SJCRH30 (cell line): ENCODE data around the gene PRR5L. TPM values are rescaled to one million over a fixed set of nuclear protein-coding genes. Genes with fewer than 3 reads are reported as not detected.

ENCODE experiments used
- DNase-seq, 2 experiments: peaks; one replicate each; pipeline ENCODE4 v3.0.0-alpha.2; 2015 to 2020
- H3K27ac ChIP-seq: fragments of 250-450 bp; sonication (Bioruptor Pico); 2 replicates; pipeline ENCODE4 v1.5.1; 2020; ENCODE audit warnings: mild to moderate bottlenecking, moderate library complexity
- H3K27me3 ChIP-seq: fragments of 250-450 bp; sonication (Bioruptor Pico); 2 replicates; pipeline ENCODE4 v1.5.1; 2020; ENCODE audit warnings: mild to moderate bottlenecking, moderate library complexity
- H3K36me3 ChIP-seq: fragments of 250-450 bp; sonication (Bioruptor Pico); 2 replicates; pipeline ENCODE4 v1.5.1; 2020; ENCODE audit warnings: mild to moderate bottlenecking, moderate library complexity
- H3K4me1 ChIP-seq: fragments of 250-450 bp; sonication (Bioruptor Pico); 2 replicates; pipeline ENCODE4 v1.5.1; 2020; ENCODE audit warnings: mild to moderate bottlenecking, moderate library complexity
- H3K4me3 ChIP-seq: fragments of 250-450 bp; sonication (Bioruptor Pico); 2 replicates; pipeline ENCODE4 v1.5.1; 2020; ENCODE audit warnings: mild to moderate bottlenecking, moderate library complexity
- H3K9me3 ChIP-seq: fragments of 250-450 bp; sonication (Bioruptor Pico); replicated peaks from 2 replicates; pipeline ENCODE4 v1.5.1; 2020; ENCODE audit warnings: mild to moderate bottlenecking, moderate library complexity
- total RNA-seq: library from RNA; depleted of rRNA; stranded (reverse); fragments of >200 nt; shearing (Covaris generic); gene quantifications from 2 replicates; pipeline ENCODE4 v1.2.3, GENCODE V29; 2014

Gene PRR5L
- total RNA-seq, 1 experiment from 2014 or later, result 7.2 TPM

DNA sequence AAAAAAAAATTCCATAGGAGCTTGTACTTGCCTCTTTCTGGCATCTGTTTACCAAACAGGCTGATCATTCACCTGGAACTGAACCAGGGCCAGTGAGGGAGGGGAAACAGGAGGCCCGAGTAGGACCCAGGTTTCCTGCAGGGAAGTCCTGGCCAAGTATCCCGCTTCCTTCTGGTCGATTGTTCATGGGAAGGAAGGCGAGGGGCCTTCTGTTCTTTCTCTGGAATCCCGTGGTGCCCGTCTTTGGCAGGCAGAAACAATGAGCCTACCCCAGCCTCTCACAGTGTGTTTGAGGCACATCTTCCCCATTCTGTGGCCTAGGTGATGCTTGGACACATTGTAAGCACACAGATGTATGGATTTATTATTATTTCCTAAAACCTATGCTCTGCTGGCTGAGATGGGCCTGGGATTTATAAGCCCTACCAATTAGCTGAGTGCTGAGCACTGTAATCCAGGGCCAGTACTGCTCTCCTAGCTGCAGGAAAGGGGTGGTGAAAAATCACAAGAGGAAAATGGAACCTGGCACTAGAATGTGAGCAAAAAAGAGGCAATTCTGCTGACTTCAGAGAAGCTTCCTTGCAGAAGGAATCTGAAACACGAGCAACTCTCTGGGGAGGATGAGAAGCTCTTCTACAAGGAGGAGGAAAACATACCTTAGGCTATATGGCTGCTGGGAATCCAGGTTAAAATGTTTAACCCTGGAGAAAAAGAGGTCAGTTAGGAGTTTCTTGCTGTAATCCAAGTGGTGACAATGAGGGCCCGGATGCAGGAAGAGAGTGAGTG is 53.5 kb downstream of the PRR5L start:
- Histone ChIP-seq H3K9me3 (no peaks in the 10 kb centered on the region), H3K4me1 (no peaks in the 10 kb centered on the region), H3K36me3 (no peaks in the 10 kb centered on the region), H3K4me3 (no peak overlapping the region), H3K27me3 (no peaks in the 10 kb centered on the region), H3K27ac (no peak overlapping the region)
- no peak for DNase-seq

DNA sequence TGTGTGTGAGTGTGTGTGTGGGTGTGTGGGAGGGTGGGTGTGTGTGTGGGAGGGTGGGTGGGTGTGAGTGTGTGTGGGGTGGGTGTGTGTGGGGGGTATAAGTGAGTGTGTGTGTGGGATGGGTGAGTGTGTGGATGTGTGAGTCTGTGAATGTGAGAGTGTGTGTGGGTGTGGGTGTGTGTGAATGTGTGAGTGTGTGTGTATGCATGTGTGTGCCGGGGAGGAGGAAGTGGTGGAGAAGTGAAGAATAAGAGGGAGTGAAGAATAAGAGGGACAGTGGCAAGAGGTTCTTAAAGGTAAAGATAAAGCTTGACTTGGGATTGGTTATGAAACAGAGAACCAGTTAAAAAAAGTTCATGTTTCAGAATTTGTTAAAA is 54.0 kb downstream of the PRR5L start:
- H3K27ac ChIP-seq, result no peak overlapping the region
- H3K36me3 ChIP-seq, result no peaks in the 10 kb centered on the region
- H3K27me3 ChIP-seq, result no peaks in the 10 kb centered on the region

DNA sequence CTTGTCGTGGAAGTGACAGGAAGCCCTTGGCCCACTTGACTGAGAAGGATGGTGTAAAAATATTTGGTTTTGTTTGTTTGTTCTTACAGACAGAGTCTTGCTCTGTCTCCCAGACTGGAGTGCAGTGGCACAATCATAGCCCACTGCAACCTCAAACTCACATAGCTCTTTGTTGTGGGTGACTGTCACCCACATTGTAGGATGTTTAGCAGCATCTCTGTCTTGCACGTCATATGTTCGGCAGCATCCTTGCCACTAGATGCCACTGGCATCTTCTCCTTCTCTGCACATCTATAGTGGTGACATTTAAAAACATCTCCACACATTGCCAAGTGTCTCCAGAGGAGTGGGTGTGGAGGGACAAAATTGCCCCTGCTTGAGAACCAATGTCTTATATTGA is 56.8 kb downstream of the PRR5L start:
- peaks cover 7% of the 10 kb centered on the region for H3K4me1 ChIP-seq
- H3K27me3 ChIP-seq, result no peaks in the 10 kb centered on the region
- H3K27ac ChIP-seq, result no peak overlapping the region
- H3K9me3 ChIP-seq, result no peaks in the 10 kb centered on the region
- DNase-seq, result no peak
- H3K4me3 ChIP-seq, result no peak overlapping the region
- no peaks in the 10 kb centered on the region for H3K36me3 ChIP-seq

More for the DNA sequence above, 54.0 kb downstream of the PRR5L start:
- H3K4me3 ChIP-seq, result no peak overlapping the region
- peaks cover 3% of the 10 kb centered on the region; the same call in 1 of the 2 replicates for H3K4me1 ChIP-seq
- no peak for DNase-seq
- no peaks in the 10 kb centered on the region for H3K9me3 ChIP-seq

DNA sequence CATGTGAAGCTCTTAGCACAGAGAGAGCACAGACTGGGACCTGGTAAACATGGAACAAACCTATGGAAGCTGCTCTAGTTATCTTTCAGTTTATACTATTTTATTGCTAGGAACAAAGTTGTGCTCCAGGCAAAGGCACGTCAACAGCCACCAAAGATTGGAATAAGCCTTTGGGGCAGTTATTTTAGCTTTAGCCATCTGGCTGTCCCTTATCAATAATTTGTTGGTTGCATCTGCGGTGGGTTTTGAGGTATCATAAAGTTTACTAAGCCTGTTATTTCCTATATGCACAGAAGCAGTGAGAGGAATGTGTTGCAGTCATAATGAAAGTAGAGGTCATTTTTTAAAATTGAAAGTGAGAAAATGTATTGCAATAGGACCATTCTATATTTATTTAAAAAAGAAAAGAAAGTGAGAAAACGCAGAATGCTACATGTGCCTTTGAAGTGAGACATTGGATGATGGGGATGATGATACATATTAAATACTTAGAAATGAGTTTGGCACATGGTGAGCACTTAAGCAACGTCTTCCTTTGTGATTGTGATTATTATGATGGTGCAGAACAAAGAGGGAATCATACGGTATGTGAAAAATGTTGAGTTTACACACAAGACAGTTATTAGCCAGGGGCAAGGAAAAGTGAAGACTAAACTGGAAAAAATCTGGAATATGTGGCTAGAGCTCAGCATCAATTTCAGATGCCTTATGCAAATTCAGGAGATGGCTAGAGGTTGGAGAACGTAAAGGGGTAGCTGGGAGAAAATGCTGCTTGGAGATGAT is 58.3 kb downstream of the PRR5L start:
- Histone ChIP-seq H3K9me3 (no peaks in the 10 kb centered on the region), H3K36me3 (no peaks in the 10 kb centered on the region), H3K4me3 (no peak overlapping the region), H3K4me1 (peaks cover 7% of the 10 kb centered on the region), H3K27ac (no peak overlapping the region), H3K27me3 (no peaks in the 10 kb centered on the region)
- no peak for DNase-seq

DNA sequence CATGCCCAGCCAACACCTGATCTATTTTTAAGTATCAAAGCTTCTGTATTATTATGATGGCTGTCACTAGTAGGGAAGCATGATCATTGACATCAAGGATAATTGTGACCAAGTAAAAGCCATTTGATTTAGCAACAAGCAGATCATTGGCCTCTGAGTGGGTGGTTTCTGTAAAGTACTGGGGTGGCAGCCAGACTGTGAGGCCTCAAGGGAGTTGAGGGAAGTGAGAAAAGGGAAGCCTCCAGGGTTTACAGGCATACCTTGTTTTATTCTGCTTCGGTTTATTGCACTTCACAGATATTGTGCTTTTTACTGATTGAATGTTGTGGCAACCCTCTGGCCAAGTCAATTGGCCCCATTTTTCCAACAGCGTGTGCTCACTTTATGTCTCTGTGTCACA is 60.1 kb downstream of the PRR5L start:
- H3K36me3 ChIP-seq, result no peaks in the 10 kb centered on the region
- H3K27me3 ChIP-seq, result no peaks in the 10 kb centered on the region
- H3K9me3 ChIP-seq, result no peaks in the 10 kb centered on the region
- no peak for DNase-seq
- no peak overlapping the region for H3K27ac ChIP-seq
- peaks cover 7% of the 10 kb centered on the region for H3K4me1 ChIP-seq
- no peak overlapping the region for H3K4me3 ChIP-seq

DNA sequence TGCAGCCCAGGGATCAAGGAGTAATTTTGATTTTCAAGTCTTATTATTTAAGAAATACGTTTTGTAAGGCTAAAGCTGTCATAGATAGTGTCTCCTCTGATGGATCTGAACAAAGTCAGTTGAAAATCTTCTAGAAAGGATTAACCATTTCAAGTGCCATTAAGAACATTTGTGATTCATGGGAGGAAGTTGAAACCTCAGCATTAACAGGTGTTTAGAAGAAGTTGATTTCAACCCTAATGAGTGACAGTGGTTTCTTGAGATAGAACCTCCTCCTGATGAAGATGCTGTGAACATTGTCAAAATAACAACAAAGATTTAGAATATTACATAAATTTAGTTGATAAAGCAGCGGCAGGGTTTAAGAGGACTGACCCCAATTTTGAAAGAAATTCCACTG is 61.7 kb downstream of the PRR5L start:
- Histone ChIP-seq H3K4me3 (no peak overlapping the region), H3K36me3 (no peaks in the 10 kb centered on the region), H3K27ac (no peak overlapping the region), H3K9me3 (no peaks in the 10 kb centered on the region), H3K4me1 (peaks cover 16% of the 10 kb centered on the region), H3K27me3 (no peaks in the 10 kb centered on the region)
- no peak for DNase-seq

DNA sequence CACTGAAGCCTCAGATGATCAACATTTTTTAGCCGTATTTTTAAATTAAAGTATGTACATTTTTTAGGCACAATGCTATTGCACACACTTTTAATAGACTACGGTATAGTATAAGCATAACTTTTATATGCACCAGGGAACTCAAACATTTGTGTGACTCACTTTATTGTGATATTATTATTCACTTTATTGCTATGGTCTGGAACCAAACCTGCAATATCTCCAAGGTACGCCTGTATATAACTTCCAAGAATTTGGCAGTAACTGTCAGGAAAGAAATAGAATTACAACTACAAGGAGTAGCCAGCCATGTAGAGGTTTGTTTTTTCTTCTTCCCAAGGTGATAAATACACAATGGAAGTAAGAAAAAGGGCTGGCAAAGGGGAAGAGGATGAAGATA is 62.3 kb downstream of the PRR5L start:
- DNase-seq, result no peak
- H3K4me3 ChIP-seq, result no peak overlapping the region
- H3K27me3 ChIP-seq, result no peaks in the 10 kb centered on the region
- no peaks in the 10 kb centered on the region for H3K9me3 ChIP-seq
- no peaks in the 10 kb centered on the region for H3K36me3 ChIP-seq
- peaks cover 22% of the 10 kb centered on the region for H3K4me1 ChIP-seq
- H3K27ac ChIP-seq, result no peak overlapping the region

DNA sequence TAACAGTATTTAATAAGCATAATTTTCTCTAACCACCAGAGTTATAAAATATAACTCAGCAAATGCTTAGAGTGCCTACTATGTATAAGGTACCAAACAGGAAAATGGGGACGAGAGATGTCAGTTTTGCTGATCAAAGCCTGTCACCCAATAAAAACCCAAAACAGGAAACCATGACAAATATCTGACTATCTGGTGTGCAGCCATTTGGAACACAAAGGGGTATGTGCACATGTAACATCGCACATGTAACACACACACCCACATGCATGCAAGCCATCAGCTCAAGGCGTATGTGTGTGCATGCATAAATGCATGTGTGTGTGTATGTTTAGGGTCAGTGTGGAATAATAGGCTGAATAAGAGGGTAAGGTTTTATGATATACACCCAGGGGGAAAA is 64.2 kb downstream of the PRR5L start:
- H3K36me3 ChIP-seq, result no peaks in the 10 kb centered on the region
- H3K4me1 ChIP-seq, result peaks cover 24% of the 10 kb centered on the region
- no peaks in the 10 kb centered on the region for H3K27me3 ChIP-seq
- no peak overlapping the region for H3K27ac ChIP-seq
- no peaks in the 10 kb centered on the region for H3K9me3 ChIP-seq
- no peak overlapping the region for H3K4me3 ChIP-seq
- DNase-seq, result no peak

DNA sequence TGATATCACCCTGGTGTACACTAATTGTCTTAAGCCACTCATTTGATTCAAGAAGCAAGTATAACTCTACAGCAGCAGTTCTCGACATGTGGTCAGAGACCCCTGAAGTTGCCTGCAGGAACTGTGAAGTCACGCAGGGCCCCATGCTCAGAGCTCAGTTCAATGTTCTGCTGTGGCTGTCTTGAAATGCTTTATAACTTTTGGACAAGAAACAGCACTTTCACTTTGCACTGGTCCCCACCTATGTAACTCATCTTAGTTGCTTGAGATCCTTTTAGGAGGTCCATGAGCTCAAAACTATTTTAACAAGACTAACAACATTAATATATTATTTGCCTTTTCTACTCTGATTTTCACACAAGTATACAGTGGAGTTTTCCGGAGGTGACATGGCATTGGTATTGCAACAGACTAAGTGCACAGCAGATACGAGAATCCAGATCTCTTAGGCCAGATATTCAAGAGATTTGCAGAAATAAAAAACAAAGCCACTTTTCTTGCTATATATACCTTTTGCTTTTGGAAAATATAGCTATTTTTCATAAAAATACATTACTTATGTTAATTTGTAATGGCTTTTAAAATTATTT is 64.8 kb downstream of the PRR5L start:
- no peaks in the 10 kb centered on the region for H3K36me3 ChIP-seq
- H3K4me3 ChIP-seq, result no peak overlapping the region
- H3K27me3 ChIP-seq, result no peaks in the 10 kb centered on the region
- no peak for DNase-seq
- no peak overlapping the region for H3K27ac ChIP-seq
- peaks cover 24% of the 10 kb centered on the region for H3K4me1 ChIP-seq
- no peaks in the 10 kb centered on the region for H3K9me3 ChIP-seq

DNA sequence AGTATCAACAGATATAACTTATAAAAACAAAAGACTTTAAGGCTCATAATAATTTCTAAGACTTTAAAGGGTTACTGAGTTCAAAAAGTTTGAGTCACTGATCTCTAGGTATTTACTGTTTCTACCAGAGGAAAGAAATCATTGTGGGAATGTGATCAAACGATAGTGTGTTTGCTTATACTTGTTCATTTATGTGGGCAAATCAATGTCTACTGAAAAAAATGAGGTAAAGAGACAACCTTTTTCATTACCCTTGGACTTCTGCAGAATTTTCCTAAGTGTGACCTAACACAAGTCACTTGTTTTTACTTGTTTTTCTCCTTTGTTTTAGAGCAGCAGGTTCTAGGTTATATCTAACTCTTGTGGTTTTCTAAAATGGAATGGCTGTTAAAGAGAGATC is 65.4 kb downstream of the PRR5L start:
- Histone ChIP-seq H3K36me3 (no peaks in the 10 kb centered on the region), H3K4me3 (peak overlapping the region; percentile 22), H3K27me3 (no peaks in the 10 kb centered on the region), H3K9me3 (no peaks in the 10 kb centered on the region), H3K4me1 (peaks cover 24% of the 10 kb centered on the region), H3K27ac (peak overlapping the region; percentile 23; the same call in 1 of the 2 replicates)
- no peak for DNase-seq

DNA sequence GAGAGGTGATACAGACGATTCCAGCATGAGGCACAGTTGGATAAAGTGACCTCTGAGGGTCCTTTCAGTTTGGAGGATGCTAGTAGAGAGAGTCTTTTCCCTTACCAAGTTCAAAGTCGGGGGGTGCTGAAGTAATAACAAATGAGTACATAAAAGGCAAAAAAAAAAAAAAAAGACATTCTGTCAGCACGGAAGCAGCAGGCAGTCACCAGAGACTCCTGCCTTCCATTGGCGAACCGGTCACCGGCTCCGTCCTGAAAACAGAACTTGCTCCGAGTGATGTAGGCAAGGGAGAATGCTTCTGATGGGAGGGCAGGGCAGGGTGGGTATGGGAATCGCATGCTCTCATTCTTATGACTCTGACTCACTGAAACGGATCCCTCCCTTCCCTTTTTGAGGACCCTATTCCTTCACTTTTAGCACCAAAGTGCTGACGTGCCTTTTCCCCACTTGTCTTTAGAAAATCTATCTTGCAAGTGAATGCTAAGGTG is 65.9 kb downstream of the PRR5L start:
- Histone ChIP-seq H3K4me1 (peaks cover 24% of the 10 kb centered on the region), H3K4me3 (peak overlapping the region; percentile 22), H3K36me3 (no peaks in the 10 kb centered on the region), H3K9me3 (no peaks in the 10 kb centered on the region), H3K27ac (peak overlapping the region; percentile 23; the same call in 1 of the 2 replicates), H3K27me3 (no peaks in the 10 kb centered on the region)
- DNase-seq, result peak; percentile 41 to 55

DNA sequence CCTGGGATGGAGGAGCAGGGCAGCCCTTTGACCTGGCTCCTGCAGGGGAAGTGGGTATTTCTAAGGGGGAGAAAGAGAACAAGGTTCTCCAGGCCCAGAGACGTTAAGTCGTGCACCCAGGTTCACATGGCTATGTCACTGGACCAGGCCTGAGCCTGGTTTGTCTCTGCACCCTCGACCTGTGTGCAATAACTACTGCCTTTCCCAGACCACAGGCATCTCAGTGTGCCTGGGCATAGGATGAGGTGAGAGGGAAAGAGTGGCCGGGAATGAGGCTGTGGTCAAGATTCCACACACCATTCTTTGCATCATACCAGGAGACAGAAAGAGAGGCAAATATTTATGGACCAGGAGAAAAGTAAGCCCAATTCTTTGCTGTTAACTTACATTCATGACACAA is 66.8 kb downstream of the PRR5L start:
- Histone ChIP-seq H3K4me1 (peaks cover 20% of the 10 kb centered on the region), H3K27ac (0 out of 2 replicates have a peak overlapping the region, but pooled peaks have one; percentile 13), H3K9me3 (no peaks in the 10 kb centered on the region), H3K36me3 (no peaks in the 10 kb centered on the region), H3K27me3 (no peaks in the 10 kb centered on the region), H3K4me3 (no peak overlapping the region)
- DNase-seq, result peak in 1 of 2 experiments; percentile 35

DNA sequence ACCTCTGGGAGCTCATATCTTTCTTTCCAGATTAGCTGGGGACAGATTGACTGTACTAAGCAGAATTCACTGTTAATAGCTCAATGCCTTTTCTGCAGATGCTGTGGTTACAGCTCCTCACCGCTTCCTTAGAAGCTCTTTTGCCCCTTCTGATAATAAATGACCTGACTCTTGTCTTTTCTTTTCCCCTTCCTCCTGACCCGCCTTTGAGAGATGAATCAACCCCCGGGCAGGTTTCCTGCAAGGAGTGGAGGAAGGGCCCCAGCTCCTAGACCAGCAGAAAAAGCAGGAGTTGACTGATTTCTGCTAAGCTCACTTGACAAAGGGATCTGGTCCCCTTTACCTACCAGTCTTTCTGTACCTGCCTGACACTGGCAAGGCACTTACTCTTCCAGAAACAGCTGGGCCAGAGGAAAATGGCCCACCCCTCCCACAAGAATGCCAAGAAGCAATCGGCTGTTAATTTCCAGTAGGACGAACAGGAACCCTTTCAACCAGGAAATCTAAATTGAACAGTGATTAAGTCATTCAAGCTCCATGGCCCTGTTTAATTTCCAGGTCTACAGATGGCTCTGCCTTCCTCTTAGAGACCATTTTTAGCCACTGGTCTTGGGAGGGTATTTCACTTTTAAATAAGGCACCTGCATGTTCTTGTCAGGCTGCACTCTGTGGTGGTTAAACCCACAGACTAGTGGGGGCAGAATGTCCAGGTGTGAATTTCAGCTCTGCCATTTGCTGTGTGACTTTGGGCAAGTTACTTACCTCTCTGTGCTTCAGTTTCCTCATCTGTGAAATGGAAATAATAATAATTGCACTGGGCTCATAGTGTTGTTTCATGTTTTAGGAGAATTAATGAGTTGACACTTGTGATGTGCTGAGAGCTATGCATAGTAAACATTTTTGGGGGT is 67.5 kb downstream of the PRR5L start:
- Histone ChIP-seq H3K27me3 (no peaks in the 10 kb centered on the region), H3K27ac (no peak overlapping the region)
- DNase-seq, result no peak

More for the DNA sequence above, 67.5 kb downstream of the PRR5L start:
- Histone ChIP-seq H3K36me3 (no peaks in the 10 kb centered on the region), H3K9me3 (no peaks in the 10 kb centered on the region), H3K4me3 (no peak overlapping the region), H3K4me1 (peaks cover 20% of the 10 kb centered on the region; the same call in 1 of the 2 replicates)
